Measurements from ENCODE around the gene CALR.

CALR gene

GRCh38 chr19:12993562-12993961, 55.2 kb downstream of the CALR start:
- ATAC-seq: no peak

More at GRCh38 chr19:12993562-12993961, 55.2 kb downstream of the CALR start:
- TF ChIP-seq, protein P1, sequence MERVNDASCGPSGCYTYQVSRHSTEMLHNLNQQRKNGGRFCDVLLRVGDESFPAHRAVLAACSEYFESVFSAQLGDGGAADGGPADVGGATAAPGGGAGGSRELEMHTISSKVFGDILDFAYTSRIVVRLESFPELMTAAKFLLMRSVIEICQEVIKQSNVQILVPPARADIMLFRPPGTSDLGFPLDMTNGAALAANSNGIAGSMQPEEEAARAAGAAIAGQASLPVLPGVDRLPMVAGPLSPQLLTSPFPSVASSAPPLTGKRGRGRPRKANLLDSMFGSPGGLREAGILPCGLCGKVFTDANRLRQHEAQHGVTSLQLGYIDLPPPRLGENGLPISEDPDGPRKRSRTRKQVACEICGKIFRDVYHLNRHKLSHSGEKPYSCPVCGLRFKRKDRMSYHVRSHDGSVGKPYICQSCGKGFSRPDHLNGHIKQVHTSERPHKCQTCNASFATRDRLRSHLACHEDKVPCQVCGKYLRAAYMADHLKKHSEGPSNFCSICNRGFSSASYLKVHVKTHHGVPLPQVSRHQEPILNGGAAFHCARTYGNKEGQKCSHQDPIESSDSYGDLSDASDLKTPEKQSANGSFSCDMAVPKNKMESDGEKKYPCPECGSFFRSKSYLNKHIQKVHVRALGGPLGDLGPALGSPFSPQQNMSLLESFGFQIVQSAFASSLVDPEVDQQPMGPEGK (CRISPR knock-in tag; IDR thresholded peaks at IDR 0.05; ENCODE audit: borderline replicate concordance): no peak
- TF ChIP-seq TOX (CRISPR knock-in tag; IDR thresholded peaks at IDR 0.05; ENCODE audit: borderline replicate concordance) (no peak), PPARA (CRISPR knock-in tag; IDR thresholded peaks at IDR 0.05; ENCODE audit: borderline replicate concordance) (no peak), ZC3H10 (CRISPR knock-in tag; IDR thresholded peaks at IDR 0.05) (no peak), GLIS3 (CRISPR knock-in tag; IDR thresholded peaks at IDR 0.05) (no peak), ZNF70 (CRISPR knock-in tag; IDR thresholded peaks at IDR 0.05) (no peak), CSDC2 (CRISPR knock-in tag; IDR thresholded peaks at IDR 0.05) (no peak), ZFP30 (CRISPR knock-in tag; IDR thresholded peaks at IDR 0.05) (no peak), RARB (CRISPR knock-in tag; IDR thresholded peaks at IDR 0.05) (no peak), ARNTL (CRISPR knock-in tag; IDR thresholded peaks at IDR 0.05; ENCODE audit: borderline replicate concordance, low read depth) (no peak), ZFP3 (CRISPR knock-in tag; IDR thresholded peaks at IDR 0.05) (no peak), SNAI2 (CRISPR knock-in tag; IDR thresholded peaks at IDR 0.05) (no peak), ESRRG (CRISPR knock-in tag; IDR thresholded peaks at IDR 0.05) (no peak)
- TF ChIP-seq, protein P2, sequence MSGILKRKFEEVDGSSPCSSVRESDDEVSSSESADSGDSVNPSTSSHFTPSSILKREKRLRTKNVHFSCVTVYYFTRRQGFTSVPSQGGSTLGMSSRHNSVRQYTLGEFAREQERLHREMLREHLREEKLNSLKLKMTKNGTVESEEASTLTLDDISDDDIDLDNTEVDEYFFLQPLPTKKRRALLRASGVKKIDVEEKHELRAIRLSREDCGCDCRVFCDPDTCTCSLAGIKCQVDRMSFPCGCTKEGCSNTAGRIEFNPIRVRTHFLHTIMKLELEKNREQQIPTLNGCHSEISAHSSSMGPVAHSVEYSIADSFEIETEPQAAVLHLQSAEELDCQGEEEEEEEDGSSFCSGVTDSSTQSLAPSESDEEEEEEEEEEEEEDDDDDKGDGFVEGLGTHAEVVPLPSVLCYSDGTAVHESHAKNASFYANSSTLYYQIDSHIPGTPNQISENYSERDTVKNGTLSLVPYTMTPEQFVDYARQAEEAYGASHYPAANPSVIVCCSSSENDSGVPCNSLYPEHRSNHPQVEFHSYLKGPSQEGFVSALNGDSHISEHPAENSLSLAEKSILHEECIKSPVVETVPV (CRISPR knock-in tag; IDR thresholded peaks at IDR 0.05): no peak
- TF ChIP-seq, protein P3, sequence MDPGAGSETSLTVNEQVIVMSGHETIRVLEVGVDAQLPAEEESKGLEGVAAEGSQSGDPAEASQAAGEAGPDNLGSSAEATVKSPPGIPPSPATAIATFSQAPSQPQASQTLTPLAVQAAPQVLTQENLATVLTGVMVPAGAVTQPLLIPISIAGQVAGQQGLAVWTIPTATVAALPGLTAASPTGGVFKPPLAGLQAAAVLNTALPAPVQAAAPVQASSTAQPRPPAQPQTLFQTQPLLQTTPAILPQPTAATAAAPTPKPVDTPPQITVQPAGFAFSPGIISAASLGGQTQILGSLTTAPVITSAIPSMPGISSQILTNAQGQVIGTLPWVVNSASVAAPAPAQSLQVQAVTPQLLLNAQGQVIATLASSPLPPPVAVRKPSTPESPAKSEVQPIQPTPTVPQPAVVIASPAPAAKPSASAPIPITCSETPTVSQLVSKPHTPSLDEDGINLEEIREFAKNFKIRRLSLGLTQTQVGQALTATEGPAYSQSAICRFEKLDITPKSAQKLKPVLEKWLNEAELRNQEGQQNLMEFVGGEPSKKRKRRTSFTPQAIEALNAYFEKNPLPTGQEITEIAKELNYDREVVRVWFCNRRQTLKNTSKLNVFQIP (CRISPR knock-in tag; IDR thresholded peaks at IDR 0.05; ENCODE audit: borderline replicate concordance, low read depth): no peak
- TF ChIP-seq, protein P4, sequence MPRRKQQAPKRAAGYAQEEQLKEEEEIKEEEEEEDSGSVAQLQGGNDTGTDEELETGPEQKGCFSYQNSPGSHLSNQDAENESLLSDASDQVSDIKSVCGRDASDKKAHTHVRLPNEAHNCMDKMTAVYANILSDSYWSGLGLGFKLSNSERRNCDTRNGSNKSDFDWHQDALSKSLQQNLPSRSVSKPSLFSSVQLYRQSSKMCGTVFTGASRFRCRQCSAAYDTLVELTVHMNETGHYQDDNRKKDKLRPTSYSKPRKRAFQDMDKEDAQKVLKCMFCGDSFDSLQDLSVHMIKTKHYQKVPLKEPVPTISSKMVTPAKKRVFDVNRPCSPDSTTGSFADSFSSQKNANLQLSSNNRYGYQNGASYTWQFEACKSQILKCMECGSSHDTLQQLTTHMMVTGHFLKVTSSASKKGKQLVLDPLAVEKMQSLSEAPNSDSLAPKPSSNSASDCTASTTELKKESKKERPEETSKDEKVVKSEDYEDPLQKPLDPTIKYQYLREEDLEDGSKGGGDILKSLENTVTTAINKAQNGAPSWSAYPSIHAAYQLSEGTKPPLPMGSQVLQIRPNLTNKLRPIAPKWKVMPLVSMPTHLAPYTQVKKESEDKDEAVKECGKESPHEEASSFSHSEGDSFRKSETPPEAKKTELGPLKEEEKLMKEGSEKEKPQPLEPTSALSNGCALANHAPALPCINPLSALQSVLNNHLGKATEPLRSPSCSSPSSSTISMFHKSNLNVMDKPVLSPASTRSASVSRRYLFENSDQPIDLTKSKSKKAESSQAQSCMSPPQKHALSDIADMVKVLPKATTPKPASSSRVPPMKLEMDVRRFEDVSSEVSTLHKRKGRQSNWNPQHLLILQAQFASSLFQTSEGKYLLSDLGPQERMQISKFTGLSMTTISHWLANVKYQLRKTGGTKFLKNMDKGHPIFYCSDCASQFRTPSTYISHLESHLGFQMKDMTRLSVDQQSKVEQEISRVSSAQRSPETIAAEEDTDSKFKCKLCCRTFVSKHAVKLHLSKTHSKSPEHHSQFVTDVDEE (CRISPR knock-in tag; IDR thresholded peaks at IDR 0.05): no peak
